Upper lobe of left lung (tissue), 4 donors: ENCODE measurements around the gene ZNF407.

Experiments
- CTCF ChIP-seq, 6 experiments: fragments of 450-650 bp in 4 of 6; fragments of 200-600 bp in 2 of 6; sonication (generic) in 2 of 6; IDR thresholded peaks; one replicate each; pipeline ENCODE4 v1.5.1; 2016 to 2019; ENCODE audit warnings: antibody characterized with exemption in 6 of 6
- EP300 ChIP-seq, 4 donors: sonication (generic); formaldehyde crosslinking; IDR thresholded peaks; one replicate each; pipeline ENCODE4 v1.5.1; 2017; ENCODE audit warnings: antibody characterized with exemption in 4 of 4, control low read depth in 2 of 4
- POLR2A ChIP-seq, 4 donors: fragments of 450-650 bp; IDR thresholded peaks; one replicate each; pipeline ENCODE4 v1.5.1; 2016 to 2017; ENCODE audit warnings: antibody characterized with exemption in 4 of 4, mild to moderate bottlenecking in 2 of 4
- POLR2AphosphoS5 ChIP-seq, 2 donors: sonication (generic); formaldehyde crosslinking; IDR thresholded peaks; one replicate each; pipeline ENCODE4 v1.5.1; 2017; ENCODE audit warnings: antibody characterized with exemption in 2 of 2

- TF ChIP-seq CTCF (IDR thresholded peaks at IDR 0.05) (no peak), POLR2A (IDR thresholded peaks at IDR 0.05) (no peak), POLR2AphosphoS5 (IDR thresholded peaks at IDR 0.05) (no peak), EP300 (IDR thresholded peaks at IDR 0.05) (no peak)
Measured at GRCh38 chr18:74789078-74789477, 191.4 kb downstream of the ZNF407 start.
